CD4-positive, alpha-beta T cell (primary cell): ENCODE results near the gene XPC. TPM values are rescaled to one million over a fixed set of nuclear protein-coding genes. Genes with fewer than 3 reads are reported as not detected.

Source experiments
- ATAC-seq: fragments of 200-7000 bp; cut with Tn5 transposase; one replicate; pipeline ENCODE4 v1.10.0; 2022; ENCODE audit warnings: mild to moderate bottlenecking; ENCODE audit not compliant: poor library complexity
- CTCF ChIA-PET: fragments of 350-600 bp; sonication (Branson Sonifier 250); formaldehyde crosslinking; loops from one replicate; lab custom pipeline; 2021; ENCODE audit warnings: antibody characterized with exemption, inconsistent platforms; lab: Charles Lee
- POLR2A ChIA-PET: fragments of 350-600 bp; sonication (Branson Sonifier 250); formaldehyde crosslinking; loops from one replicate; lab custom pipeline; 2021; ENCODE audit warnings: antibody characterized with exemption, inconsistent platforms; lab: Charles Lee
- DNase-seq, 14 experiments: peaks; one replicate each; pipeline ENCODE4 v3.0.0-alpha.2; 2013 to 2020; ENCODE audit warnings: mixed read lengths in 2 of 14
- H3K27ac ChIP-seq, 2 donors: one replicate each; pipeline versions ENCODE4 v1.5.1 to v1.7.0; 2013; ENCODE audit warnings: low read length in 2 of 2, low read depth in 1 of 2, mild to moderate bottlenecking in 1 of 2
- H3K27me3 ChIP-seq, 2 experiments: 1 replicate in 1 of 2; 2 replicates in 1 of 2; pipeline versions ENCODE4 v1.6.1 to v1.7.0; 2013; ENCODE audit warnings: low read length in 2 of 2, control low read depth in 1 of 2, mild to moderate bottlenecking in 1 of 2, moderate library complexity in 1 of 2; ENCODE audit not compliant: insufficient read depth in 2 of 2, control insufficient read depth in 1 of 2
- H3K36me3 ChIP-seq: one replicate; pipeline ENCODE4 v1.6.1; 2013; ENCODE audit warnings: low read length, control low read depth; ENCODE audit not compliant: insufficient read depth
- H3K4me1 ChIP-seq: one replicate; pipeline ENCODE4 v1.6.1; 2013; ENCODE audit warnings: low read length, control low read depth; ENCODE audit not compliant: insufficient read depth
- H3K4me3 ChIP-seq: one replicate; pipeline ENCODE4 v1.5.1; 2013; ENCODE audit warnings: mild to moderate bottlenecking, low read length, moderate library complexity
- H3K9me3 ChIP-seq, 2 experiments: 1 replicate in 1 of 2; 2 replicates in 1 of 2; pipeline versions ENCODE4 v1.6.1 to v1.7.0; 2013; ENCODE audit warnings: low read length in 2 of 2, mild to moderate bottlenecking in 2 of 2, control low read depth in 1 of 2, moderate library complexity in 1 of 2; ENCODE audit not compliant: control insufficient read depth in 1 of 2, insufficient read depth in 1 of 2
- H3K27ac Mint-ChIP-seq: one replicate; pipeline ENCODE4 v1.8.0; 2020; ENCODE audit warnings: mixed read lengths
- H3K27me3 Mint-ChIP-seq: one replicate; pipeline ENCODE4 v1.8.0; 2021; ENCODE audit warnings: mixed read lengths
- H3K36me3 Mint-ChIP-seq: one replicate; pipeline ENCODE4 v1.8.0; 2021; ENCODE audit warnings: low read depth, mixed read lengths
- H3K4me1 Mint-ChIP-seq: one replicate; pipeline ENCODE4 v1.8.0; 2021; ENCODE audit warnings: low read depth, mixed read lengths
- H3K4me3 Mint-ChIP-seq: one replicate; pipeline ENCODE4 v1.8.0; 2020; ENCODE audit warnings: mild to moderate bottlenecking, mixed read lengths
- H3K9me3 Mint-ChIP-seq: one replicate; pipeline ENCODE4 v1.8.0; 2020; ENCODE audit warnings: mixed read lengths
- CTCF ChIP-seq: fragments of 200-600 bp; IDR thresholded peaks from one replicate; pipeline ENCODE4 v1.8.0; 2022; ENCODE audit warnings: antibody characterized with exemption, mild to moderate bottlenecking
- intact Hi-C, 2 experiments: fragments of 100-400 bp; cut with DNase I in 1 of 2; cut with micrococcal nuclease in 1 of 2; formaldehyde crosslinking; loops; one replicate each; pipeline versions ENCODE4 v1.15.1 to v1.9.0; 2023 to 2025; cut with DNase I, micrococcal nuclease
- total RNA-seq, 174 experiments: library from RNA in 2 of 174; stranded (reverse) in 2 of 174; gene quantifications; one replicate each; pipeline ENCODE4 v1.2.3 and lab custom pipeline; 2021 to 2026

The XPC gene
- total RNA-seq, 2 experiments from 2014 or later: 59.2 to 65.1 TPM

- no peak for TF ChIP-seq CTCF
- H3K27ac ChIP-seq: no peak overlapping the region
- DNase-seq (peak in 1 of 14 experiments; percentile 30), ATAC-seq (no peak)
- H3K4me3 ChIP-seq: no peak overlapping the region
- H3K4me1 ChIP-seq: peaks cover 53% of the 10 kb centered on the region
- ChIA-PET POLR2A (interaction anchor here (4.5 kb wide), 1 partner anchor 16 kb away, joined by 84 read pairs; no protein-coding TSS in a partner anchor), CTCF (interaction anchor here (1.2 to 1.4 kb wide), 2 partner anchors 16 to 52 kb away, joined by 3 to 5 read pairs; partner anchors contain the start of genes LSM3 and XPC)
- intact Hi-C loops: loop anchor here in 1 of 2 experiments (10.0 kb wide), 2 partner anchors 472 to 938 kb away; partner anchors contain the start of gene MRPS25
- peaks cover 44% of the 10 kb centered on the region for H3K36me3 ChIP-seq
- H3K4me1 Mint-ChIP-seq: peaks cover 61% of the 10 kb centered on the region
- H3K27me3 ChIP-seq: no peaks in the 10 kb centered on the region
- H3K9me3 ChIP-seq: no peaks in the 10 kb centered on the region
- H3K27ac Mint-ChIP-seq: peak overlapping the region; percentile 91
- H3K36me3 Mint-ChIP-seq: peaks cover 66% of the 10 kb centered on the region
- H3K4me3 Mint-ChIP-seq: peak overlapping the region; percentile 96
- H3K9me3 Mint-ChIP-seq: no peaks in the 10 kb centered on the region
- H3K27me3 Mint-ChIP-seq: no peaks in the 10 kb centered on the region
These were observed 51.4 kb downstream of the XPC start for GRCh38 chr3:14126887-14127505.

DNA sequence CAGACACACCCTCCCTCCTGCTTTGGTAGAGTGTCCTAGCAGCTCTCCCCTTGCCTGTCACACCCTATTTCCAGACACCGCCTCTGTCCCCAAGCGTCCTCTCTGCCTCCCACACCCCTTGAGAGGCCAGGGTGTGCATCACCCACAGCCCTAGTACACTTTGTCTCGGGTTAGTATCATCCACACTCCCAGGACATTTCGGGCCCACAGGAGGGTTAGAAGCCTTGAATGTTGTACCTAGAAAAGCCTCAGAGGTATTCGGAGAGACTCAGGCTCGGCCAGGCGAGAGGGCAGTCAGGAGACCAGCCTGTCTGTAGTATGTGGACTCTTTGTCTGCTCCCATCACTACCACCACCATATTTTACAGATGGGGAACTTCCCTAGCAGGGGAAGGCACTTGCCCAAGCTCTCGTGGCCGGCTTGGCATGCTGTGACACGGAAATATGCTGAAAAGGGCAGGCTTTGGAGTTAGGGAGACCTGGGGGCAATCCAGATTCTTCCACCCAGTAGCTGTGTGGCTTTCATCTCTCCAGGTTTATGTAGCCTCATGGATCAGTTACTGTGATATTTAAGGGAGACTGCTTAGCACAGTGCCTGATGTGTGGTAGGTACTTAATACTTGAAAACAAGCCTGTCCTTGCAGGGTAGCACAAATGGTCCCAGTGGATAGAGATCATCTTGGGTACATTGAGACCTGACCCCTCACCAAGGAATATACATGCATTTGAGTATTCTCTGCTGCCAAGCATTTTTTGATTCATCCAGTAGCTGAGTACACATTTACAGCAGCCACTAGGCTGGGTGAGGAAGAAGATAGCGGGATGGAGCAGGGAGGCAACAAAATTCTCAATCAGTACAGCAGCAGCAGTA is 52.1 kb downstream of the XPC start:
- intact Hi-C loops: loop anchor here in 1 of 2 experiments (10.0 kb wide), 2 partner anchors 471 to 939 kb away; partner anchors contain the start of gene MRPS25
- no peak for DNase-seq
- no peaks in the 10 kb centered on the region for H3K27me3 ChIP-seq
- TF ChIP-seq CTCF: no peak
- Mint-ChIP-seq H3K36me3 (peaks cover 65% of the 10 kb centered on the region), H3K27ac (peak overlapping the region; percentile 91), H3K9me3 (no peaks in the 10 kb centered on the region), H3K4me1 (peaks cover 68% of the 10 kb centered on the region), H3K4me3 (peak overlapping the region; percentile 96), H3K27me3 (no peaks in the 10 kb centered on the region)
- H3K36me3 ChIP-seq: peaks cover 39% of the 10 kb centered on the region
- ChIA-PET CTCF (interaction anchor here (1.4 to 4.1 kb wide), 4 partner anchors 18 to 229 kb away, joined by 5 to 44 read pairs (median 14); partner anchors contain the start of genes LSM3 and XPC), POLR2A (interaction anchor here (0.8 to 4.5 kb wide), 7 partner anchors 17 to 822 kb away, joined by 3 to 129 read pairs (median 14); partner anchors contain the start of genes LSM3 and XPC)
- H3K27ac ChIP-seq: no peak overlapping the region
- no peak for ATAC-seq
- H3K4me3 ChIP-seq: peak overlapping the region; percentile 96
- H3K4me1 ChIP-seq: peaks cover 53% of the 10 kb centered on the region
- H3K9me3 ChIP-seq: no peaks in the 10 kb centered on the region
